Vagina (tissue), 2 donors: Measurements from ENCODE around the gene RPS14. TPM values are rescaled to one million over a fixed set of nuclear protein-coding genes. Genes with fewer than 3 reads are reported as not detected.

Experiments used
- DNase-seq, 2 donors: peaks; one replicate each; pipeline ENCODE4 v3.0.0-alpha.2; 2017; ENCODE audit errors: extremely low spot score in 2 of 2
- H3K27ac ChIP-seq: fragments of 200-600 bp; sonication (generic); one replicate; pipeline ENCODE4 v1.5.1; 2019
- H3K27me3 ChIP-seq: fragments of 200-600 bp; sonication (generic); one replicate; pipeline ENCODE4 v1.5.1; 2019
- H3K36me3 ChIP-seq, 2 donors: fragments of 200-600 bp; sonication (generic); one replicate each; pipeline ENCODE4 v1.5.1; 2017 to 2019
- H3K4me1 ChIP-seq: fragments of 200-600 bp; sonication (generic); one replicate; pipeline ENCODE4 v1.5.1; 2019
- H3K4me3 ChIP-seq, 2 donors: fragments of 200-600 bp; sonication (generic); 1 replicate in 1 of 2; 2 replicates in 1 of 2; pipeline ENCODE4 v1.5.1; 2016 to 2019
- H3K9me3 ChIP-seq: fragments of 200-600 bp; sonication (generic); one replicate; pipeline ENCODE4 v1.5.1; 2019
- POLR2A ChIP-seq, 2 donors: fragments of 450-650 bp; IDR thresholded peaks; one replicate each; pipeline ENCODE4 v1.6.1; 2017; ENCODE audit warnings: antibody characterized with exemption in 2 of 2, mild to moderate bottlenecking in 2 of 2, moderate library complexity in 2 of 2
- POLR2AphosphoS5 ChIP-seq, 2 donors: sonication (generic); formaldehyde crosslinking; IDR thresholded peaks; one replicate each; pipeline ENCODE4 v1.9.0; 2017; ENCODE audit warnings: antibody characterized with exemption in 2 of 2, mild to moderate bottlenecking in 2 of 2, low read depth in 1 of 2; ENCODE audit not compliant: insufficient read depth in 1 of 2
- intact Hi-C: fragments of 100-400 bp; cut with DNase I; formaldehyde crosslinking; loops from one replicate; pipeline ENCODE4 v1.15.1; 2023
- total RNA-seq: library from RNA; depleted of rRNA; stranded (reverse); fragments of >200 nt; gene quantifications from one replicate; pipeline ENCODE4 v1.2.3, GENCODE V29; 2016
- TF ChIP-seq, protein P1 (sequence below), 3 experiments: fragments of 450-650 bp in 2 of 3; fragments of 200-600 bp in 1 of 3; sonication (generic) in 1 of 3; IDR thresholded peaks; one replicate each; pipeline ENCODE4 v1.5.1; 2017 to 2019; ENCODE audit warnings: antibody characterized with exemption in 3 of 3, mild to moderate bottlenecking in 2 of 3, moderate library complexity in 2 of 3

The RPS14 gene
- total RNA-seq, 1 donor from 2014 or later: 3,194 TPM

DNA sequence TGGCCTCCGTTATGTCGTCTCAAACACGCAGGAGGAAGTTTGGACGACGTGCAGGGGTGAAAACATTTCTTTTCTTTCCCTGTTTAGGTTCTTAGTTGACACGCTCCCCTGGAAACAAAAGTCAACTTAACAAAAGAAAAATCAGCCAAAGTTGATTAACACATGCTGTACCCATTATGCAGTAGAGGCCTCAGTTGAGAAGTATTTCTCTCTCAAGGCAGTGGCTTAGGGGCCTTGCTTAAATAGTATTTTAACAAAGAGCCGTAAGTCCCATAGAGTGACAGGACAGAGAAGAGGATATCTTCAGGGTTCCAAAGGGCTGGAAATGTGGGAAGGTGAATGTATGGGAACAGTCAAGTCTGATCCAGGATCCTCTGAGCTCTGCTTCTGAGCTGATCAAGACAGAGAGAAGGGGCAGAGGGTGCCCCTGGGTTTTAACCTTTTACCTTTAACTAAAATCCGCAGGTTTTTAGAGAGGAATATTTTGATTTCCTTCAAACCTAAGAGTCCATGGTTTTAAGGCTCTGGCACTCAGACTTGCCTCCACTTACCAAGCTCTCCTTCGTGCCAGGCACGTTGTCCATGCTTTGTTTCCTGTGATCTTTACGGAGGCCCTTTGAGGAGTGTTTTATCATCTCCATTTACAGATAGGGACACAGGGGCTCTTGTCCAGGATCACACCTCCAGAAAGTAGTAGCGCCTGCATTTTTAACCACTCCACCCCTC lies 36.2 kb downstream of the RPS14 start:
- DNase-seq: no peak
- Histone ChIP-seq H3K36me3 (no peaks in the 10 kb centered on the region), H3K9me3 (no peaks in the 10 kb centered on the region), H3K27ac (peak overlapping the region; percentile 78), H3K4me3 (peak overlapping the region in 1 of 2 donors; percentile 48), H3K27me3 (no peaks in the 10 kb centered on the region), H3K4me1 (peaks cover 15% of the 10 kb centered on the region)
- intact Hi-C loops: loop anchor here (10.0 kb wide), 1 partner anchor 459 kb away; no protein-coding TSS in a partner anchor
- TF ChIP-seq POLR2A (IDR thresholded peaks at IDR 0.05) (no peak), POLR2AphosphoS5 (IDR thresholded peaks at IDR 0.05; ENCODE audit: insufficient read depth in 1 of 2, low read depth in 1 of 2) (no peak)
- TF ChIP-seq, protein P1, sequence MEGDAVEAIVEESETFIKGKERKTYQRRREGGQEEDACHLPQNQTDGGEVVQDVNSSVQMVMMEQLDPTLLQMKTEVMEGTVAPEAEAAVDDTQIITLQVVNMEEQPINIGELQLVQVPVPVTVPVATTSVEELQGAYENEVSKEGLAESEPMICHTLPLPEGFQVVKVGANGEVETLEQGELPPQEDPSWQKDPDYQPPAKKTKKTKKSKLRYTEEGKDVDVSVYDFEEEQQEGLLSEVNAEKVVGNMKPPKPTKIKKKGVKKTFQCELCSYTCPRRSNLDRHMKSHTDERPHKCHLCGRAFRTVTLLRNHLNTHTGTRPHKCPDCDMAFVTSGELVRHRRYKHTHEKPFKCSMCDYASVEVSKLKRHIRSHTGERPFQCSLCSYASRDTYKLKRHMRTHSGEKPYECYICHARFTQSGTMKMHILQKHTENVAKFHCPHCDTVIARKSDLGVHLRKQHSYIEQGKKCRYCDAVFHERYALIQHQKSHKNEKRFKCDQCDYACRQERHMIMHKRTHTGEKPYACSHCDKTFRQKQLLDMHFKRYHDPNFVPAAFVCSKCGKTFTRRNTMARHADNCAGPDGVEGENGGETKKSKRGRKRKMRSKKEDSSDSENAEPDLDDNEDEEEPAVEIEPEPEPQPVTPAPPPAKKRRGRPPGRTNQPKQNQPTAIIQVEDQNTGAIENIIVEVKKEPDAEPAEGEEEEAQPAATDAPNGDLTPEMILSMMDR (IDR thresholded peaks at IDR 0.05): no peak

DNA sequence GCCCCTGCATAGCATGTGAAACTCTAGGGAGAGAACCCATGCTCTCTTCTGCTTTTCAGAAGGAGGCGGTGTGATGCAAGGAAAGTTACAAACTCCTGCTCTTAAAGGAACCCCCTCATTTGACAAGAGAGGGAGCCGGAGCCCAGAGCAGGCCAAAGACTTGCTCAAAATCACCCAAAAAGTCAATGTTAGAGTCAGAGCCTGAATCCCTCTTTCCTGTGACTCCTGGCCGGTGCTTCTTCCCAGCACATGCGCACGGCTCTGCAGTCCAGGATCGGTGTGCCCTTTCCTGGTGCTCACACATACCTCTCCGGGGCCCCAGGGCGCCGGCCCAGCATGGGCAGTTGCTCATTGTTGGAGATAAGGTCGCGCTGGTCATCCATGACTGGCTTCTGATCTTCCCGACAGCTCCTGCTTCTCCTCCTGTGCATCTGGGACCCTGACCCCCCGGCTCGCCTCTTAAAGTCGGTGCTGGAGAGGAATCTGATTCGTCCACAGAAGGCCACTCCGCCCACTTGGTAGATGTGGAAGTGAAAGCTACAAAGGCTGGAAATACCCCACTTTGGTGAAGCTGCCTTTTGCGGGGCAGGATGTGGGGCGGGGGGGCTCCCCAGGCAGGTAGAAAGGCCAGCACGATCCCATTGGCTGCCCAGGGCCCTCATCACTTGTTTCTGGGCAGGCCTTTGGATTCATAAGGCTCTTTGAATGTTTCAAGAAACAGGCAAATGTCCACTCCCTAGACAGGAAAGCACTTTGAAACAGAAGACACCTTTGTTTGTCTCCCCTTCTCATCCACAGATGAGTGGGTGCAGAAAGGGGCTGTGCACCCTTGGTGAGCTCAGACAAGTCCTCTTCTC lies 37.0 kb downstream of the RPS14 start, which contains the start of gene CD74:
Gene CD74 (minus strand): TSS at position 592 of the 857 bp plus-strand sequence. CDS start 161 bp downstream, at position 431.
- H3K4me3 ChIP-seq: peak within 1 kb of the TSS; percentile 48 to 51
- no peak for DNase-seq
- peaks cover 15% of the 10 kb centered on the region for H3K4me1 ChIP-seq
- TF ChIP-seq POLR2AphosphoS5 (IDR thresholded peaks at IDR 0.05; ENCODE audit: insufficient read depth in 1 of 2, low read depth in 1 of 2) (peak; percentile 30 to 79), POLR2A (IDR thresholded peaks at IDR 0.05) (peak in 1 of 2 donors; percentile 52)
- TF ChIP-seq, protein P1 (IDR thresholded peaks at IDR 0.05): no peak
- H3K9me3 ChIP-seq: no peaks in the 10 kb centered on the region
- H3K27me3 ChIP-seq: no peaks in the 10 kb centered on the region
- peak within 1 kb of the TSS; percentile 78 for H3K27ac ChIP-seq
- intact Hi-C loops: loop anchor here (10.0 kb wide), 1 partner anchor 458 kb away; no protein-coding TSS in a partner anchor
- H3K36me3 ChIP-seq: no peaks in the 10 kb centered on the region

DNA sequence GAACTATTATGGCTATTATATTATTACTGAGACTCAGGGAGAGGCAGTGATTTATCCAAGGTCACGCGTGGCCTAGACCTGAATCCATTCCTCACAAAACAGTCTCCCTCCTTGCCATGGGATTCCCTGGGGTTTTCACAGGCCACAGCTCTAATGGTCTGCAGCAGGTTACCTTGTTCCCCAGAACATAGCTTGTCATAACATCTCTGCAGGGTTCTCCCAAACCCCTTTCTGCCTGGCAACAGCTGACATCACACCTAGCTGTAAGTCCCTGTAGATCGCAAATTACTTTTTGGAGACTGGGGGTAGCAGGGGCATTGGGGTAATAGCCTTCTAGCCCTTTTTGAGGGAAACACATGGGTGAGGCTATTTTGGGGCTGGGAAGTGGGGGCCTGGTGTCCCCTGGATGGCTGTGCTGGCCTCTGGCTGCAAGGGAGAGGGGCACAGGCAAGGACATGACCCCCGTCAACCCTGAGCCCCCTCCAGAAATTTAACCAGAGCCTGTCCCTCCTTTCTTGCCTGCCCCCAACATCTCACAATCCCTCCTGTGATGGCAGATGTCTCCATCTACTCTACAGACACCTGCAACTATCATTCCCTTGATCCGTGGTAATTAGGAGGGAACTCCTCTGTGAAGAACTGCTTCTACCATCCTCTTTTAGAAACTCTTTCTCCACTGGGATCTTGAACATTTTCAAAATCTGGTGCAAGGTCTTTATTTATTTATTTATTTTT lies 38.1 kb downstream of the RPS14 start:
- H3K4me1 ChIP-seq: peaks cover 15% of the 10 kb centered on the region

DNA sequence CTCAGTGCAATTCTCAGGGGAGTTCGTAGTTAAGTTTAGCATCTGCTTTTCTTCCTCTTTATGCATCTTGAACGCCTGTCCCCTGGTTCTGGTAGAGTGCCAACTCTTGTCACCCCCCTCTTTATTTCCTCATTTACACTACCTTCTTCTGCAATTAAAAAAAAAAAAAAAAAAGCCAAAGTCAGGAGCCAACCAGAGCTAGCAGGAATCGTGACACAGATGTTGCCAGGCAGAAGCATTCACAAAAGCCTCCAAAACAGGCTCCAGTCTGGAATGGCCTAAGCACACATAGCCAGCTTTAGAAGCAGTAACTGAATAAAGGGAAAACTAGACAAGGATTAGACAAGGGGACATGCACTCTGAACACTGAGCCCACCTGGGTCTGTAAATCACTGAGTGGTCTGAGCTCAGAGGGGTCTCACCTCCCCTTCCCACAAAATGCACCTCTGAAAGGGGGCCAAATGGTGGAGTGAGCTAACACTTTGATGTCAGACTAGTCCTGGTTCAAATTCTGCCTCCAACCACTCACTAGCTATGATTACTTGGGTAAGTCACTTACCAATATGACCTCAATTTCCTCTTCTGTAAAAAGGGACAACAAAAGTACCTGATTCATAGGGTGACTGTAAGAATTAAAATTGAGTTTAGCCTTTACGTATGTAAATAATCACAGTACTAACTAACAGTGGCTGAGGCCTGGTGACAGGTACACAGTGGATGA lies 38.9 kb downstream of the RPS14 start:
- peak overlapping the region; percentile 78 for H3K27ac ChIP-seq
- TF ChIP-seq POLR2A (IDR thresholded peaks at IDR 0.05) (no peak), POLR2AphosphoS5 (IDR thresholded peaks at IDR 0.05; ENCODE audit: insufficient read depth in 1 of 2, low read depth in 1 of 2) (no peak)
- TF ChIP-seq, protein P1 (IDR thresholded peaks at IDR 0.05): no peak
- H3K27me3 ChIP-seq: no peaks in the 10 kb centered on the region
- no peak for DNase-seq
- H3K4me1 ChIP-seq: peaks cover 15% of the 10 kb centered on the region
- intact Hi-C loops: loop anchor here (10.0 kb wide), 1 partner anchor 456 kb away; no protein-coding TSS in a partner anchor
- no peaks in the 10 kb centered on the region for H3K36me3 ChIP-seq
- H3K9me3 ChIP-seq: no peaks in the 10 kb centered on the region
- peak overlapping the region; percentile 48 to 51 for H3K4me3 ChIP-seq

More for the DNA sequence above, 38.1 kb downstream of the RPS14 start:
- H3K27ac ChIP-seq: peak overlapping the region; percentile 78
- DNase-seq: no peak
- intact Hi-C loops: loop anchor here (10.0 kb wide), 1 partner anchor 457 kb away; no protein-coding TSS in a partner anchor
- H3K36me3 ChIP-seq: no peaks in the 10 kb centered on the region
- no peaks in the 10 kb centered on the region for H3K27me3 ChIP-seq
- H3K9me3 ChIP-seq: no peaks in the 10 kb centered on the region
- TF ChIP-seq POLR2A (IDR thresholded peaks at IDR 0.05): no peak
- TF ChIP-seq POLR2AphosphoS5 (IDR thresholded peaks at IDR 0.05; ENCODE audit: insufficient read depth in 1 of 2, low read depth in 1 of 2): no peak
- peak overlapping the region; percentile 48 to 51 for H3K4me3 ChIP-seq
